PC-9 (cell line): ENCODE results near the gene PTPRCAP. TPM values are rescaled to one million over a fixed set of nuclear protein-coding genes. Genes with fewer than 3 reads are reported as not detected.

Experiments used
- BruUV-seq: library from RNA; stranded (reverse); fragments of 400-500 nt; replicated peaks from 2 replicates; lab custom pipeline; 2021; lab: Mats Ljungman, UMichigan
- CTCF ChIA-PET: fragments of 300-600 bp; sonication (Branson Sonifier 250); formaldehyde crosslinking; loops from one replicate; lab custom pipeline; 2022; ENCODE audit warnings: antibody characterized with exemption; lab: Charles Lee
- POLR2A ChIA-PET: fragments of 300-600 bp; sonication (Branson Sonifier 250); formaldehyde crosslinking; loops from one replicate; lab custom pipeline; 2022; ENCODE audit warnings: antibody characterized with exemption; ENCODE audit not compliant: unreplicated experiment; lab: Charles Lee
- DNase-seq, 2 experiments: peaks; one replicate each; pipeline versions ENCODE4 v3.0.0 to v3.0.0-alpha.2; 2015 to 2022; ENCODE audit warnings: mixed read lengths in 1 of 2
- H2AFZ ChIP-seq: fragments of 200-600 bp; sonication (generic); 2 replicates; pipeline ENCODE4 v1.8.1; 2017; ENCODE audit warnings: antibody characterized with exemption
- H3F3A ChIP-seq: fragments of 200-600 bp; sonication (generic); 2 replicates; pipeline ENCODE4 v1.8.1; 2017; ENCODE audit warnings: antibody characterized with exemption, mild to moderate bottlenecking, low read depth; ENCODE audit not compliant: insufficient read depth
- H3K27ac ChIP-seq: fragments of 200-600 bp; sonication (generic); 2 replicates; pipeline ENCODE4 v1.6.1; 2016; ENCODE audit warnings: mixed run types
- H3K27me3 ChIP-seq: fragments of 200-600 bp; sonication (generic); 2 replicates; pipeline ENCODE4 v1.6.1; 2016; ENCODE audit warnings: low read depth, mixed run types; ENCODE audit not compliant: insufficient read depth
- H3K36me3 ChIP-seq: fragments of 200-600 bp; sonication (generic); 2 replicates; pipeline ENCODE4 v1.6.1; 2016; ENCODE audit warnings: low read depth, mixed run types
- H3K4me1 ChIP-seq: fragments of 200-600 bp; sonication (generic); replicated peaks from 2 replicates; pipeline ENCODE4 v1.6.1; 2016; ENCODE audit warnings: mixed run types; ENCODE audit not compliant: insufficient read depth
- H3K4me2 ChIP-seq: fragments of 200-600 bp; sonication (generic); 2 replicates; pipeline ENCODE4 v1.6.1; 2017; ENCODE audit warnings: mixed run types
- H3K4me3 ChIP-seq: fragments of 200-600 bp; sonication (generic); 2 replicates; pipeline ENCODE4 v1.6.1; 2016; ENCODE audit warnings: mixed run types
- H3K79me2 ChIP-seq: fragments of 200-600 bp; sonication (generic); 2 replicates; pipeline ENCODE4 v1.6.1; 2017; ENCODE audit warnings: low read depth, mixed run types
- H3K9me2 ChIP-seq: fragments of 200-600 bp; sonication (generic); 2 replicates; pipeline ENCODE4 v1.8.1; 2017; ENCODE audit warnings: mild to moderate bottlenecking; ENCODE audit not compliant: insufficient read depth
- H3K9me3 ChIP-seq: fragments of 200-600 bp; sonication (generic); 2 replicates; pipeline ENCODE4 v1.8.1; 2016; ENCODE audit warnings: low read depth; ENCODE audit not compliant: insufficient read depth
- H4K20me1 ChIP-seq: fragments of 200-600 bp; sonication (generic); 2 replicates; pipeline ENCODE4 v1.8.1; 2017; ENCODE audit not compliant: insufficient read depth
- EZH2 ChIP-seq: fragments of 200-600 bp; sonication (generic); IDR thresholded peaks from 2 replicates; pipeline ENCODE4 v1.8.0; 2017; ENCODE audit warnings: antibody characterized with exemption, low read depth
- intact Hi-C: fragments of 100-400 bp; cut with micrococcal nuclease; formaldehyde crosslinking; loops from one replicate; pipeline ENCODE4 v1.10.0; 2022; ENCODE audit not compliant: unreplicated experiment
- total RNA-seq: library from RNA; stranded (reverse); gene quantifications from 2 replicates; pipeline ENCODE4 v1.2.3, GENCODE V29; 2021
- TF ChIP-seq, protein P1 (sequence below): fragments of 200-600 bp; sonication (generic); conservative IDR thresholded peaks from 2 replicates; pipeline ENCODE4 v1.6.1; 2017; ENCODE audit warnings: mixed run types, antibody characterized with exemption, mild to moderate bottlenecking, moderate library complexity

Gene PTPRCAP
- total RNA-seq, 1 experiment from 2014 or later, result 1.3 TPM

DNA sequence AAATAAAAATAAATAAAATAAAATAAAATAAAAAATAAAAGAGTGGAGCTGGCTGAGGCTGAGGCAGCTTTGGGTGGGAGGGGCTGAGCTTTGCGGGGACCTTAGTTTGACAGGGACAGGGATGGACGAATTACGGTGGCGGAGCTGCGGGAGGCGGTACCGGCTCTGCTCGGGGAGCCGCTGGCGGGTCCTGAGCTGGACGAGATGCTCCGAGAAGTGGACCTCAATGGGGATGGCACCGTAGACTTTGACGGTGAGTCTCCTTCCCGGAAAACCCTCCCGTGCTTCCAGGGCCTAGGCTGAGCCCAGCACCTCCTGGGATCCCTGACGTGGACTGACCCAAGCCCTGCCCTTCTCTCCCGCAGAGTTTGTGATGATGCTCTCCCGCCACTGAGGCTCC, 20.8 kb upstream of the PTPRCAP start:
- H3K4me2 ChIP-seq, result no peak overlapping the region
- intact Hi-C loops, result no loop called here
- H3K9me3 ChIP-seq, result no peaks in the 10 kb centered on the region
- no peak for TF ChIP-seq EZH2
- TF ChIP-seq, protein P1, sequence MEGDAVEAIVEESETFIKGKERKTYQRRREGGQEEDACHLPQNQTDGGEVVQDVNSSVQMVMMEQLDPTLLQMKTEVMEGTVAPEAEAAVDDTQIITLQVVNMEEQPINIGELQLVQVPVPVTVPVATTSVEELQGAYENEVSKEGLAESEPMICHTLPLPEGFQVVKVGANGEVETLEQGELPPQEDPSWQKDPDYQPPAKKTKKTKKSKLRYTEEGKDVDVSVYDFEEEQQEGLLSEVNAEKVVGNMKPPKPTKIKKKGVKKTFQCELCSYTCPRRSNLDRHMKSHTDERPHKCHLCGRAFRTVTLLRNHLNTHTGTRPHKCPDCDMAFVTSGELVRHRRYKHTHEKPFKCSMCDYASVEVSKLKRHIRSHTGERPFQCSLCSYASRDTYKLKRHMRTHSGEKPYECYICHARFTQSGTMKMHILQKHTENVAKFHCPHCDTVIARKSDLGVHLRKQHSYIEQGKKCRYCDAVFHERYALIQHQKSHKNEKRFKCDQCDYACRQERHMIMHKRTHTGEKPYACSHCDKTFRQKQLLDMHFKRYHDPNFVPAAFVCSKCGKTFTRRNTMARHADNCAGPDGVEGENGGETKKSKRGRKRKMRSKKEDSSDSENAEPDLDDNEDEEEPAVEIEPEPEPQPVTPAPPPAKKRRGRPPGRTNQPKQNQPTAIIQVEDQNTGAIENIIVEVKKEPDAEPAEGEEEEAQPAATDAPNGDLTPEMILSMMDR, result no peak
- no peak overlapping the region for H2AFZ ChIP-seq
- DNase-seq, result no peak
- POLR2A ChIA-PET, result no interaction called here
- BruUV-seq, result no TSS peak
- no peaks in the 10 kb centered on the region for H3K27me3 ChIP-seq
- H3K4me1 ChIP-seq, result peaks cover 5% of the 10 kb centered on the region
- H3K36me3 ChIP-seq, result no peaks in the 10 kb centered on the region
- H3K9me2 ChIP-seq, result no peaks in the 10 kb centered on the region
- no peaks in the 10 kb centered on the region for H4K20me1 ChIP-seq
- peaks cover 16% of the 10 kb centered on the region for H3F3A ChIP-seq
- CTCF ChIA-PET, result no interaction called here
- no peak overlapping the region for H3K27ac ChIP-seq
- no peak overlapping the region for H3K4me3 ChIP-seq
- H3K79me2 ChIP-seq, result no peaks in the 10 kb centered on the region

DNA sequence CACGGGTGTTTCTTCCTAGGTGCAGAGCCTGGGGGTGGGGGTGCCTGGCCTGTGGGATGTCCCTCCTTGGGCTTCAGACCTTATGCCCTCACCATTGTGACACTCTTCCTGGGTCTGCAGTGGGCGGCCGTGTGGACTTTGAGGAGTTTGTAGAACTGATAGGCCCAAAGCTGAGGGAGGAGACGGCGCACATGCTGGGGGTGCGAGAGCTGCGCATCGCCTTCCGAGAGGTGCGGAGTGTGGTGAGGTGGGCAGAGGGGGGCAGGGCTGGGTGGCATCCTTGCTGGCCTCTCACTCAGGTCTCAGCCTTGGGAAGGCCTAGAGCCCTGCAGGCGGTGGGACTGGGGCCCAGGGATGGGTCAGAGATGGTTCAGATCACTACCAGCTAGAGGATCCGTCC, 20.0 kb upstream of the PTPRCAP start:
- Histone ChIP-seq H4K20me1 (no peaks in the 10 kb centered on the region), H3K36me3 (no peaks in the 10 kb centered on the region), H3K79me2 (no peaks in the 10 kb centered on the region), H3K9me2 (no peaks in the 10 kb centered on the region), H3K27ac (no peak overlapping the region), H2AFZ (no peak overlapping the region), H3K4me3 (no peak overlapping the region), H3K4me2 (no peak overlapping the region), H3K27me3 (no peaks in the 10 kb centered on the region), H3F3A (peaks cover 17% of the 10 kb centered on the region), H3K9me3 (no peaks in the 10 kb centered on the region), H3K4me1 (no peaks in the 10 kb centered on the region)
- BruUV-seq, result no TSS peak
- ChIA-PET POLR2A (no interaction called here), CTCF (no interaction called here)
- no peak for DNase-seq
- no peak for TF ChIP-seq EZH2
- TF ChIP-seq, protein P1, result no peak
- intact Hi-C loops, result no loop called here

DNA sequence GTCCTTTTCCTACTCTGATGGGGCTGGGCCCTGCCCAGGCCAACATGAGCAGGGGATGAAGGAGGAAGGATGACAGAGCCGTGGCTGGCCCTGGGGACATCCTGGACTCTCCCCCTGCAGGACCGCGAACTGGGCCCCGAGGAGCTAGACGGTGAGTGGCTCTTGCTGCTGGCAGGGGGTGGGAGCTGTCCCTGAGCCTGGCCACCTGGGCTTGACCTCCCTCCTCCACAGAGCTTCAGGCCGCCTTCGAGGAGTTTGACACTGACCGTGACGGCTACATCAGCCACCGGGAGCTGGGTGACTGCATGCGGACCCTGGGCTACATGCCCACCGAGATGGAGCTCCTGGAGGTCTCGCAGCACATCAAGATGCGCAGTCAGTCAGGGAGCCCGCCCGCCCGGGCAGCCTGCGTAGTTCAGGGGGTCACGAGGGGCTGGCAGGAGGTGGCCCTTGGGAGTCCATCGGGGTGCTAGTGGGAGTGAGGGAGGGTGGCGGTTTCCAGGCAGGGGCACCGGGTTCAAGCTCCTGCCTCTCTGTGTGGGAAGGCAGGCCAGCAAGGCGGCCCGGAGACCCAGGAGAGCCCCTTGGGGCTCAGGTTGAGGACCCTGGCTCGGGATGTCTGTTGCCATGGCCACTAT, 18.7 kb upstream of the PTPRCAP start:
- Histone ChIP-seq H2AFZ (no peak overlapping the region), H3K27ac (no peak overlapping the region), H3K27me3 (no peaks in the 10 kb centered on the region), H3K9me2 (no peaks in the 10 kb centered on the region), H3K79me2 (no peaks in the 10 kb centered on the region), H3K4me1 (no peaks in the 10 kb centered on the region), H3K4me2 (no peak overlapping the region), H3K36me3 (no peaks in the 10 kb centered on the region), H4K20me1 (no peaks in the 10 kb centered on the region), H3F3A (peaks cover 17% of the 10 kb centered on the region), H3K4me3 (no peak overlapping the region), H3K9me3 (no peaks in the 10 kb centered on the region)
- BruUV-seq, result no TSS peak
- TF ChIP-seq EZH2, result no peak
- TF ChIP-seq, protein P1, result no peak
- intact Hi-C loops, result no loop called here
- ChIA-PET CTCF (interaction anchor here (0.6 kb wide), 1 partner anchor 35 kb away, joined by 3 read pairs; no protein-coding TSS in a partner anchor), POLR2A (interaction anchor here (0.6 kb wide), 2 partner anchors 84 to 1173 kb away, joined by 3 read pairs; no protein-coding TSS in a partner anchor)
- no peak for DNase-seq
